KBM-7 (cell line): ENCODE measurements around the gene SCRN2.
A peak's percentile ranks its signal among the peaks of the same experiment; 100 is the strongest.

ENCODE experiments used
- DNase-seq: peaks from one replicate; pipeline ENCODE4 v3.0.0-alpha.2; 2015
- in situ Hi-C: fragments of 300-500 bp; cut with MboI; formaldehyde crosslinking; loops from 2 replicates; pipeline ENCODE4 v1.14.3; 2020; ENCODE audit warnings: low sequenced_read_pairs, low pct_unique_long_range_greater_than_20kb, mixed read lengths

SCRN2 gene

DNA sequence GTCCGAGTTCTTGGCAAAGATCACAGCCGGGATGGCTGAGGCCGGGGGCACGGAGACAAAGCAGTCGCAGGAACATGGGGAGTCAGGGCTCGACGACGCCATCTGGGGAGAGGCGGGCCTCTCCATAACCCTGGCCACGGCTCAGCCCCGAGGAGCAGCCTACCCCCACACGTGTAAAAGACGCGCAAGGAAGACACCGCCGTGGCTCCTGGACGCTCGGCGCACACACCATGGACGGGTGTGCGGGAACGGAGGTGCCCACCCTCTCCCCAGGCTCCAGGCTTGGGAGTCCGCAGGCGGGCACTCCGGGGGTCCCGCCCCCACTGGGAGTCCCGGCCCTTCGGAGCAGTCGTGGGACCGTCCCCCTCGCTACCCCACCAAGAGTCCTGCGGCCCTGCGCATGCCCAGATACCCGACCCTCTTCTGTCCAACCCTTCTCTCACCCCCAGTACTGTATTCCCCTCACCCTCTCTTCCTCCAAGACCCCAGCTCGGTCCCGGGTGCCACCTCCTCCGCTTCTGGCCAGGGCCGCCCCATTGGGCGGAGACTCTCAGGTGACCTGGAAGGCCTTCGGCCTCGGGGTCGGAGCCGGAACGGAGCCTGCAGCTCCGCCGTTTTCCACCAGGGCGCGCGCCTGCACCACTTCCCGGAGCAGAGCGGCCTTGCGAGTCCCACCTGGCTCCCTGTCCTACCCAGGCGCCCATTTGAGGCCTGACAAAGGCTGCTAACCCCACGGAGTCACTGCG is at the start of gene SCRN2:
TSS of gene SCRN2 (minus strand) at position 532 of the 746 bp plus-strand sequence. CDS start at position 102, 430 bp downstream.
- in situ Hi-C loops = loop anchor here (10.0 to 25.0 kb wide), 2 partner anchors 54 to 121 kb away; partner anchors contain the start of genes CDK5RAP3, PRR15L and SP2
- peak; percentile 96 for DNase-seq

DNA sequence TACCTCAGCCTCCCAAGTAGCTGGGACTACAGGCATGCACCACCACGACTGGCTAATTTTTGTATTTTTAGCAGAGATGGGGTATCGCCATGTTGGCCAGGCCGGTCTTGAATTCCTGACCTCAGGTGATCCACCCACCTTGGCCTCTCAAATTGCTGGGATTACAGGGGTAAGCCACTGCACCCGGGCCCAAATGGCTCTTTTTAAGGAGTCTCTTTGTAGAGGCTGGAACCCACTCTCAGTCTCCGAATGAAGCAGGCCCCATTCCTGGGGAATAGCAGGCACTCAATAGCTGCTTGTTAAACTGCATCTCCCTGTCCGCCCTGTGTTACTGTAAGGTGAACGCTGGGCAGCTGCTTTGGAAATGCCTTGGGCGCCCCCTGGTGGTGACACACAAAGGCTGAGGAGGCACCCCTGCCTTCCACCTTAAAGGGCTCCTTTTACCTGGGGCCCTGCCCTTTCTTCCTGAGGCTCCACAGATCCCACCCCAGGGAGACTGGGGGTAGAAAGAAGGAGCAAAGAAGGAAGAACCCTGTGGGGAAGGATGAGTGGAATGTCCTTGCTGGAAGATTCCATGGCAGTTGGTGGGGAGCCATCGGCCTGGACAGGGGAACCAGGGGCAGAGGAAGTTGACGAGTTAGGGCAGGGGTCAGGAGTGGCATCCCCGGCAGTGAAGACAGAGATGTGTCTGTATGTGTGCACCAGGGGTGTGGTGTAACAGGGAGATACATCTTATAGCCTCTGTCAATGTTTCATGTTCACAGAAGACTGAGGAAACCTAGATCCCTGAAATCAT is 48.9 kb upstream of the SCRN2 start:
- in situ Hi-C loops = loop anchor here (10.0 kb wide), 2 partner anchors 45 to 55 kb away; partner anchors contain the start of genes PNPO and SCRN2
- DNase-seq = peak; percentile 86

DNA sequence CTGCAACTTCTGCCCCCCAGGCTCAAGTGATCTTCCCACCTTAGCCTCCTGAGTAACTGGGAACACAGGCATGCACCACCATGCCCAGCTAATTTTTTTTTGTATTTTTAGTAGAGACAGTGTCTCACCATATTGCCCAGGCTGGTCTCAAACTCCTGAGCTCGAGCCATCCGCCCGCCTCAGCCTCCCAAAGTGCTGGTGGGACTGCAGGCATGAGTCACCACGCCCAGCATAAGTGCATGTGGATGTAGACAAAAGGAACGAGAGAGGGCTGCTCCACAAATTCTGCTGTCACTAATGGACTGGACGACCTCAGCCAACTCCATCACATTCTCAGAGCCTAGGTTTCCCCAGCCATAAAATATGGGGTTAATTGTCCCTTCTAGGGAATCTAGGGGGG is 47.2 kb upstream of the SCRN2 start:
- DNase-seq = no peak
- in situ Hi-C loops = no loop called here

DNA sequence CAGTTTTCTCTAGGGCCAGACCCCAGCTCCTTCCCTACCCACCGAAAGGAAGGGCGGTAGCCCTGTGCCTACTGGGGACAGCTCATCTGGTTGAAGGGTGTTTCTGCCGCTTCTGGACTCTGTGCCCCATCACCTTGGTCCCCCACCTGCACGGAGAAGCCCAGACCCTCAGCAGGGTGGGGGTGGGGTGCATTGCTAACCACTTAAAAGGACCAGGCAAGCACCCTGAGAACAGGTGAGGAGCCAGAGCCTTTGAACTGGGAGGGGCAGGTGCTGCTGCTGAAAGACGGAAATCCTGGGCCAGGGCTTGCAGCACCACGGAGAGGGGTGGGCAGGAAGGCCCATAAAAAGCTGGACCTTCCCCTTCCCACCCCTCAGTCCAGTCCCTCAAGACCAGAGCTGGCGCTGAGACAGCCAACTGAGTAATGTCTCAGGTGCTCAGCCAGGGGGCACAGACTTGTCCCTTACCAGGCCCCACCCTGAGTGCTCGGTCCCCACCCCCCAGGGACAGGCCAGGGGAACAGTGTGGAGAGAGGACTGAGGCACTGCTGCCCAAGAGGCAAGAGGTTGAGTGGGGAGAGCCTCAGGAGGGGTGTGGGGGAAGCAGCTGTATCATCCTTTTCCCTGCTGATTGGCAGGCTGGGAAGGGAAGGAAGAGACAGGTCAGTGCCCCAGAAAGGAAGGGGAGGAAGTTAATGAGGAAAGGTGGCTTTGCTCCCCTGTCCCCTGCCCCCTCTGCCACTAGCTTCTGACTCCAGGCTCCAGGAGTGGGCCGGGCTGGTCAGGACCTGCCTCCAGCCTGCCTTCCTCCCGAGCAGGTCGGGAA is 44.0 kb upstream of the SCRN2 start:
- in situ Hi-C loops = no loop called here
- DNase-seq = no peak

DNA sequence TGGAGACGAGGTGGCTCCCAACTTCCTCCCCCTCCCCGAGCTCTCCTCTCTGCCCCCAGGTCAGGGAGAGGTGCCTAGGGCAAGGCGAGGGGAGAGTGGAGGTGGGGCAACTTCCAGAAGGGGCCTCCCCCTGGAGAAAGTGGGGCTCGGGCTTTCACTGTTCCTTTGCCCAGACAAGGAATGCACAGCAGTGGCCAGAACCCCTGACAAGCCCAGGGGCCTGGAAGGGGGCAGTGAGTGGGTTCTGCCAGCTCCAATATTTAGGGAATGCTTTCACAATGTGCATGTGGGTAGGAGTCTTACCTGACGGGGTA is 43.3 kb upstream of the SCRN2 start:
- in situ Hi-C loops = no loop called here
- no peak for DNase-seq

DNA sequence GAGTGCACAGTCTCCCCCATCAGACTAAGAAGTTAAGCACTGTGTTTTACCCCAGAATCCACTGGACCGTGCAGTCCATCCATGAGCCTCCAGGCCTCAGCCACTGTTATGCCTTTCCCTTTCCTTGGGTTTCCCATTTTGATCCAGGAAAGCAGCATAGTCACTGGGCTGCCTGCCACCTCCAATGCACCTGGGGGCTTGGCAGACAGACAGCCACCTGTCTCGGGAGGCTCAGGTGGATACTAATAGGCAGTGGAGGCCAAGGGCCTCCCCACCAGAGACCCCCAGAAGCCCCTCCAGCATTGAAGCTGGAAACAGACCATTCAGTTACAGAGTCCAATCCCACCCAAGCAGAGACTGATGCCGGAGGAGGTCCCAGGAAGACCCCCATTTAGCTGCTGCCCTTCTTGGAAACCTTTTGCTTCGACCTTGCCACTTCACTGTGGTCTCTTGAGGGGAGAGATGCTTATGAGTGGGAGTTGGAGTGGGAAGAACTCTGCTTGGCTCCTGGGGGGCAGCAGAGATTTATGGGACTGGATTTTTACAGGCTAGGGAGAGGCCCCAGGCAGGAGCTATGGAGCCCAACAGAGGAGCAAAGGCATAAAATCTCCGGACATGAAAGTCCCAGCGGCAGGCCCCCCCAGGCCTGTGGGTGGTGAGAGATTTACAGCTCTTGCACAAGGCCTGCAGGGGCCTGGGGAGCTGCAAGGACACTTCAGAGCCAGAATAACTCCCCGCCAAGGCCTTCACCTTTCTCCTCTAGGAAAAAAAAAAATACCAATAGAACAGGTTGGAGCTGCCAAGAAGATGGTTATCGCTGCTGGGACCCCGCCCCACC is 42.7 kb upstream of the SCRN2 start:
- DNase-seq = no peak
- in situ Hi-C loops = no loop called here

DNA sequence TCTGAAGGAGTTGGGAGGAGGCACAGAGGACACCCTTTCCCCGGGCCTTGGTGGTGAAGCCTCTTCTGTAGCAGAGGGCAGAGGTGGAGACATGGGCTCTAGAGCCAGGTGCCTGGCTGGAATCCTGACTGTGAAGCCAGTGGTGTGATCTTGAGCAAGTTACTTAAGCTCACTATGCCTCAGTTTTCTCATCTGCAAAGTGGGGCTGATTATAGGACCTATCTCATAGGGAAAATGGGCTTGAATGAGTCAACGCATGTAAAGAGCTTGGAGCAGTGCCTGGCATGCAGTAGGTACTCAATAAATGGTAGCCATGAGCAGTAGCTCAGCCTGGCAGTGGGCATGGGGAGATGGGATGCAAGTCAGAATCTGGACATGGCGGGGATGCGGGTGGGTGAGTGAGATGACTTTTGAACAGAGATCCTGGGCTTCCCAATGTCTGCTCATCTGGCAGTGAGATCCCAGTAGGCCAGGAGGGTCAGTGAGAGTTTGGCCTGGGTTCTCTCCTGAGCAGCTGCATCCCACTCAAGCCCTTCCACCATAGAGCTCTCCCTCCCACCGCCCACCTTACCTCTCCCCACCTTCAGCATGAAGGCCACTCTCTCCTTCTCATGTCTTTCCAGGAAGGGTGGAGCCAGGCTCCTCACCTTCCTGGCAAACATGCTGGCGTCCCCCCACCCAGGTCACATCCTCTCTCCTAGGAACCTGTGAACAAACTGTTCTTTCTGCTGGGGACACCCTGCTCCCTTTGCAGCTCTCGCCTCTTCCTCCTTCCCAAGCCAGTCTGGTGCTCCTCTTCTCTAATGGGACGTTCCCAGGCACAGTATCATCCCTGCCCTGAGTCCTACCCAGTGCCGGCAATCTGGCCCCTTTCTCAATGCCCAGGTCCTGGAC is 41.9 kb upstream of the SCRN2 start:
- DNase-seq = no peak
- in situ Hi-C loops = no loop called here

DNA sequence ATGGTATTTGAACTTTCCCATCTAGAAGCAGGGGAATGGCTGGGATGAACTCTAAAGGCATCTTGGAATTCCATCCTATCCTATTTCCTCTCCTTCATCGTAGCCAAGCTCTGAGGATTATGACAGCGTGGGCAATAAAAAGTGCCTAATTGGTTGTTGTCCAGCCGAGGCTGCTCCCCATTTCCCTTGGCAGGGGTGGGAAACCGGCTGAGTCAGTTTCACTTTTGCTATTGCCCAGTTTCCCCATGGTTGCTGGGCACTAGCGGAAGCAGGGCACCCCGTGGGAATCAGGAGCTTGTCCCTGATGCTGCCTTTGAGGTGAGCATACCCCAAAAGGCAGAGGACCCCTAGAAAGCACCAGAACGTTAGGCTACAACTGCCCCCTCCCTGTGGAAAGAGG is 41.2 kb upstream of the SCRN2 start:
- DNase-seq = no peak
- in situ Hi-C loops = no loop called here

DNA sequence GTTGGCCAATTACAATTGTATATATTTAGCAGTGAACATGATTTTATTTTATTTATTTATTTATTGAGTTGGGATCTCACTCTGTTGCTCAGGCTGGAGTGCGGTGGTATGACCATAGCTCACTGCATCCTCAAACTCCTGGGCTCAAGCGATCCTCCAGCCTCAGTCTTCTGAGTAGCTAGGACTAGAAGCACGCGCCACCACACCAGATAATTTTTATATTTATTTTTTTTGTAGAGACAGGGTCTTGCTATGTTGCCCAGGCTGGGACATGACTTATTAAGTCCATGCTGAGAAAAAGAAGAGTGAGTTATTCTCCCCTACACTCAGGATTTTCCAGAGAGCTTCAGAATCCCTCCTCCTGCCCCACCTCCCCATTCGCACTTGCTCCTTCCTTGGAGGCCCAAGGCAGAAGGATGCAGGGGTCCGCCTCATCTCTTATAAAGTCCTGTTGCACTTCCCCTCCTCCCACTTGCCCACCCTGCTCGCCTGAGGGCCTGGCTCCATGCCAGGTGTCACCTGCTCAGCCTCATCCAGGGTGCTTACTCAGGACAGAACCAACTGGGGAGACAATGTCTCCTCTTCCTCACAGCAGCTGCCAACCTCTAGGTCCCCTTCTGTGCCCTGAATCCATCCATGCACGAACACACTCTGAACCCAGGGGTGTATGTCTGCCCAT is 38.8 kb upstream of the SCRN2 start:
- in situ Hi-C loops = no loop called here
- DNase-seq = no peak

DNA sequence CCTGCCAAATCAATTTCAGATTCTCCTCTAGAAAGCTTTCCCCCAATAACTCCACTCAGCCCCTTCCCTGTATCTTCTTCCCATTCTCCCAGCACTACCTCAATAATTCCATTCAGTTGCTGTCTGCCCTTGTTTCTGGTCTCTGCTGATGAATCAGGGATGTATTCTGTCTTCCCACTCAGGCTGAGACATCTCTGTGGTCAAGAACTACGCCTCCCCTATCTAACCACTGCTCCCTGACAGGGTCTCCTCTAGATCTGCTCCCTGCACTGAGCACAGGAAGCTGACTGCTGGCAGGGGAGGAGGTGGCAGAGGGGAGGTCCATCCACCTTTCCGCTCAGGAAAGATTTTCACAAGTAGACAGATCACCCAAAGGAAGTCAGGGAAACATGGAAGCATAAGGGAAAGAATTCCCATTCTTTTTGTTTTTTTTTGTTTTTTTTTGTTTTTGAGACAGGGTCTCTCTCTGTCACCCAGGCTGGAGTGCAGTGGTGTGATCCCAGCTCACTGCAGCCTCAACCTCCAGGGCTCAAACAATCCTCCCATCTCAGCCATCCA is 38.0 kb upstream of the SCRN2 start:
- in situ Hi-C loops = no loop called here

DNA sequence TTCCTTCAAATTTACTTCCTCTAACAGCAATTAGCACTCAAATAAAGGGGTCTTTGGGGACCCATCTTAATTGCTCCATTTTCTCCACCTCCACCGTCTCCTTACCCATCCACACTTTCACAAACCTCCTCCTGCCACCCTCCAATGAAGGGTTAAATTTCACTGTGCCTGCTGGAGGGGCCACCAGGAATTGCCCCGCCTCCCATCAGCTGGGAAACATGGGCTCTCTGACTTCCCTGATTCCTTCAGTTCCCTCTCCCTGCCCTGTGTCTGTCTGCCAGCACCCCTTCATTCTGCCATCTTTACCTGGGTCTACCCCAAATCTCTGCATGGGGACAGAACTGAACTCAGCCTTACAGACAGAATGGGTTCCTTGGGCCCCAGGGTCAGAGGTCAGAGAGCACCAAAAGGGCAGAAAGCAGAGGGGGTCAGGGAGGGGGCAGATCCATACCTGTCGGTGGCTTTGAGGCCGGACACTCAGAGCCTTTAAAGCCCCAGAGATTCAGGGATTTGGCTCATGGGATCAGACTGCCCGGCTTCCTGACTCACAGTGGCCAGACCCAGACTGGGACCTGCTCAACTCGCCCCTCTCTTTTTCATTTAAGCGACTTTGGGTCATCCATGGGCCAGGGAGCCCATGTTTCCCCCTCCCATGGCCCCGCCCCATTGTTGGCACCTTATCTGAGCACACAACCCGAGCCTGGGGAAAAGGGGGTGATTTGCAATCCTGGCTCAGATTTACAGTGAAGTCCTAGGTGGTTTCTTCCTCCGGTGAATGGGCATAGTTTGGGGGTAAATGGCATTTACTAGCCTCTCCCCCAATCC is 37.3 kb upstream of the SCRN2 start:
- in situ Hi-C loops = no loop called here
- DNase-seq = no peak

More for the DNA sequence above, 38.0 kb upstream of the SCRN2 start:
- DNase-seq = no peak

DNA sequence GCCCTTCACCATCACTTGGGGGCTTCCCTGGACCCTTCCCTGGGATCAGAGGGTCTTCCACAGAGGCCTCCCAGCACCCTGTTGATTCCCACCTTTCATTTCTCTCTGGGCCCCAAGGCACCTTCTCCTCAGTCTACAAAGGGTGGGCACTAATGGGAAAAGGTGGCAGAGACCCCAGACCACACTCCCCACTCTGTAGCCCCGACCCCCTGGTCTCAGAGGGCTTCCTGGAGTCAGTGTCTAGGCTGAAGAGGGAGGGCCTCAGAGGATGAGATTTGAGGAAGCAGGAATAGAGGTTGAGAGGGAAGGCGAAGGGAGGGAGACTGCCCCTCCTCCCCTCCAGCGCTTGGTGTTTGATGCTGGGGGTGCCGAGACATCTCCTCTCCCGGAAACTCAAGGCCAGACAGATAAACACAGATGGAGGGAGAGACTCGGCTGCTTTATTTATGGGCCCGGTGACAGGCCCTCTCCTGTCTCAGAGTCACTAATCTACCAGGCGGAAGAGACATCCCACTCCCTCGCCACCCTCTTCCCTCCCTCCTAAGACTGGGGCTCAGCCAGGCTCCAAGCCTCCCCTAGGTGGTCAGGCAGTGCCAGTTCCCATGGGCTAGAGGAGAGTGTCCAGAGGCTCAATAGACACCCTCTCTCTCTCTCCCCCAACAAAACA is 36.4 kb upstream of the SCRN2 start:
- DNase-seq = peak; percentile 79
- in situ Hi-C loops = no loop called here

DNA sequence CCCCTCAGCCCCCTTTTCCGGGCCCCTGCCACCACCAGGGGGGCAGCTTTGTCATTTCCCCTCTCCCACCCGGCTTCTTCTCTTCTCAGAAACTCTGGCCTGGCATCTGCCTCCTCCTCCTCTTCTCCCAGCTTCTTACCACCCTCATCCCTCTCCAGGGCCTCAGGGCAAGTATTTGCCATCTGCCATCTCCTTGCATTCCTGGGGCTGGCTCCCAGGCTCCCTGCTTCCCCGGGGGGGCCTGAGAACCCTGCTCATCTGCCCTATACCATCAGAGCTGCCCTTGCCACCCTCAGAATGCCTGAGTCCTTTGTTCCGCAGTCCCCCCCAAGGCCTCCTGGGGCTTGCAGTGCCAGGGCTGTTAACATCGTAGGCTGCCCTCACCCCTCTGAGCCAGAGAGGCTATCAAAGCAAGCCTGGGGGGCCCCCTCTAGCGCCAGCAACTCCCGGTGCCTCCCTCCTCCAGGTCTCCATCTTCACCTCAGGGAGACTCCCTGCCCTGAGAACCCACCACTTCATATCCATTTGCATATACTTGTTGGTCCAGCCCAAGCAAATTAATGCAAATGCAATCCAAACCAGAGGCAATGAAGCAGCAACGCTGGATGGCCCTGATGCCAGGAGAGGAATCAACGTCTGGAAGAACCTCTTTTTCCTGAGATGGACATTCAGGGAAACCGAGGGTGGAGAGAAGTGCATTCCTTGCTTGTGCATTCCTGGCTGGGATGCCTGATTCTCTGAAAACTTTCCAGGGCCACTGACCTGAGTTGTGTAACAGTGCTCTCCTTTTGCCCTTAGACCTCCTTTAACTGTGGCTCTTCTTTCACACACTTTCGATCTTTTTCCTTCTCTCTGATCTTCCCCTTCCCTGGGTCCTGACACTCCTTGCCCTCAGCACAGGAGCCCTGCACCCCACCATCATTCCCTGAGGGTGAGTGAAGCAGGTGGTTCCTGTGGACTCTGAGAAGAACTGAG is 34.2 kb upstream of the SCRN2 start:
- DNase-seq = no peak
- in situ Hi-C loops = no loop called here

DNA sequence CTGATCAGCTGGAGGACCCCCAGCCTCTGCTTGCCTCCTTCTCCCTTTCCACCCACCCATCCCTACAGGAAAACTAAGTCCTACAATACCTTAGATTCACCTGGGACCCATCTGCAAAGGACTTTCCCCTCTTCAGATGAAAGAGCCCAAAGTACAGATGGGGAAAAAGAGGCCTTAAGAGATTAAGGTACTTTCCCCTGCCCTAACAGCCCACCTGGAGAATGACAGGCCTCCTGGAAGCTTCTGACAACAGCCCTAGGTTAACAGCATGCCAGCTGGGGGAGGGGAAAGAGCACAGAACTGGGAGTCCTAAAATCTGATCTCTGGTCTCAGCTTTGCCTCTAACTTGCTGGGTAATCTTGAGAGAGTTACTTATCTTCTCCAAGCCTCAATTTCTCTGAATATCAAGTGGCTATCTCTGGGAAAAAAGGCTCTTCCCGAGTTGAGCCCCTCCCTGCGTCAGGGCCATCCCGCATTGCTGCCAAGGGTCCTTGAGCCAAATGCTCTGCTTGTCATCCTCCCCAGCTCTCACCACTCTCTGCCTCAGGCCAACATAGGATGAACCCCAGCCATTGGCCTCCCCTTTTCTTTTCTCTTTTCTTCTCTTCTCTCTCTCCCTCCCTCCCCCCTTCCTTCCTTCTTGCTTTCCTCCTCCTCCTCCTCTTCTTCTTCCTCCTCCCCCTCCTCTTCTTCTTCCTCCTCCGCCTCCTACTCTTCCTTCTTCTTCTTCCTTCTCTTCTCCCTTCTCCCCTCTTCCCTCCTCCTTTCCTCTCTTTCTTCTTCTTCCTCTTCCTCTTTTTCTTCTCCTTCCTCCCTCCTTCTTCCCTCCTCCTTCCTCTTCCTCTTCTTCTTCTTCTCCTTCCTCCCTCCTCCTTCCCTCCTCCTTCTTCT is 32.4 kb upstream of the SCRN2 start:
- no peak for DNase-seq
- in situ Hi-C loops = no loop called here
